Measurements from ENCODE around the gene TAGLN3.

The TAGLN3 gene

GRCh38 chr3:111963424-111963823 lies 35.3 kb upstream of the TAGLN3 start:
- H3K36me3 ChIP-seq, result no peaks in the 10 kb centered on the region
- TF ChIP-seq CTCF (IDR thresholded peaks at IDR 0.05; ENCODE audit: low read depth, low read length), result no peak
- H3K27me3 ChIP-seq (ENCODE audit: insufficient read depth, low read depth, severe bottlenecking), result no peaks in the 10 kb centered on the region
- no peak overlapping the region for H3K4me3 ChIP-seq (ENCODE audit: low read depth, low read length)
- H3K27ac ChIP-seq, result no peak overlapping the region
- no peak for DNase-seq
- no peaks in the 10 kb centered on the region for H3K9me3 ChIP-seq (ENCODE audit: severe bottlenecking)

GRCh38 chr3:111965484-111965883 lies 33.2 kb upstream of the TAGLN3 start:
- H3K36me3 ChIP-seq, result no peaks in the 10 kb centered on the region
- DNase-seq, result no peak
- H3K9me3 ChIP-seq (ENCODE audit: severe bottlenecking), result no peaks in the 10 kb centered on the region
- no peak for TF ChIP-seq CTCF (IDR thresholded peaks at IDR 0.05; ENCODE audit: low read depth, low read length)
- no peaks in the 10 kb centered on the region for H3K27me3 ChIP-seq (ENCODE audit: insufficient read depth, low read depth, severe bottlenecking)
- H3K27ac ChIP-seq, result no peak overlapping the region
- H3K4me3 ChIP-seq (ENCODE audit: low read depth, low read length), result no peak overlapping the region

- Histone ChIP-seq H3K27ac (no peak overlapping the region), H3K4me3 (ENCODE audit: low read depth, low read length) (no peak overlapping the region), H3K36me3 (no peaks in the 10 kb centered on the region), H3K27me3 (ENCODE audit: insufficient read depth, low read depth, severe bottlenecking) (no peaks in the 10 kb centered on the region), H3K9me3 (ENCODE audit: severe bottlenecking) (no peaks in the 10 kb centered on the region)
- no peak for DNase-seq
- TF ChIP-seq CTCF (IDR thresholded peaks at IDR 0.05; ENCODE audit: low read depth, low read length), result no peak
Measured at GRCh38 chr3:111967068-111967467, 31.7 kb upstream of the TAGLN3 start.

GRCh38 chr3:111967651-111968274 lies 31.0 kb upstream of the TAGLN3 start:
- peak; percentile 86 for DNase-seq
- H3K36me3 ChIP-seq, result no peaks in the 10 kb centered on the region
- no peak overlapping the region; the same call in 1 of the 2 replicates for H3K27ac ChIP-seq
- no peaks in the 10 kb centered on the region for H3K27me3 ChIP-seq (ENCODE audit: insufficient read depth, low read depth, severe bottlenecking)
- H3K4me3 ChIP-seq (ENCODE audit: low read depth, low read length), result no peak overlapping the region
- peak; percentile 90 for TF ChIP-seq CTCF (IDR thresholded peaks at IDR 0.05; ENCODE audit: low read depth, low read length)
- no peaks in the 10 kb centered on the region for H3K9me3 ChIP-seq (ENCODE audit: severe bottlenecking)

- Histone ChIP-seq H3K4me3 (ENCODE audit: low read depth, low read length) (no peak overlapping the region), H3K9me3 (ENCODE audit: severe bottlenecking) (no peaks in the 10 kb centered on the region), H3K27me3 (ENCODE audit: insufficient read depth, low read depth, severe bottlenecking) (no peaks in the 10 kb centered on the region), H3K36me3 (no peaks in the 10 kb centered on the region), H3K27ac (no peak overlapping the region)
- DNase-seq, result no peak
- no peak for TF ChIP-seq CTCF (IDR thresholded peaks at IDR 0.05; ENCODE audit: low read depth, low read length)
Measured at GRCh38 chr3:111968319-111969054, 30.2 kb upstream of the TAGLN3 start.

Measured in WERI-Rb-1 (cell line).